Hippocampal formation (tissue), 2 donors: Measurements from ENCODE around the gene COL25A1.
"Not testable (repeated sequence)": the region's sequence is repeated elsewhere in the genome, so short reads cannot be mapped to it uniquely, and the experiment has no call there.

ENCODE experiments used
- DNase-seq, 2 donors: peaks; one replicate each; lab custom pipeline; 2025; lab: John Stamatoyannopoulos, UW

Gene COL25A1

GRCh38 chr4:108963910-108964309 is 338.5 kb downstream of the COL25A1 start:
- DNase-seq = no peak

GRCh38 chr4:108959491-108959890 is 343.0 kb downstream of the COL25A1 start:
- no peak for DNase-seq

GRCh38 chr4:108954880-108955279 is 347.6 kb downstream of the COL25A1 start:
- DNase-seq = no peak

GRCh38 chr4:108953941-108954340 is 348.5 kb downstream of the COL25A1 start:
- DNase-seq = no peak

- DNase-seq = no peak
Observed at GRCh38 chr4:108950158-108950915, 352.1 kb downstream of the COL25A1 start.

GRCh38 chr4:108947526-108947925 is 354.9 kb downstream of the COL25A1 start:
- DNase-seq = no peak

- no peak for DNase-seq
Observed at GRCh38 chr4:108946237-108946636, 356.2 kb downstream of the COL25A1 start.

GRCh38 chr4:108943976-108944591 is 358.4 kb downstream of the COL25A1 start:
- DNase-seq = no peak

GRCh38 chr4:108943371-108943770 is 359.1 kb downstream of the COL25A1 start:
- DNase-seq = no peak

GRCh38 chr4:108941904-108942430 is 360.5 kb downstream of the COL25A1 start:
- DNase-seq = no peak

GRCh38 chr4:108940634-108941033 is 361.8 kb downstream of the COL25A1 start:
- no peak for DNase-seq

GRCh38 chr4:108940149-108940548 is 362.3 kb downstream of the COL25A1 start:
- no peak for DNase-seq

GRCh38 chr4:108937066-108937465 is 365.4 kb downstream of the COL25A1 start:
- no peak for DNase-seq

GRCh38 chr4:108933925-108934324 is 368.5 kb downstream of the COL25A1 start:
- DNase-seq = not testable (repeated sequence)

- DNase-seq = no peak
Observed at GRCh38 chr4:108933046-108933445, 369.4 kb downstream of the COL25A1 start.

- no peak for DNase-seq
Observed at GRCh38 chr4:108931926-108932325, 370.5 kb downstream of the COL25A1 start.

- DNase-seq = no peak
Observed at GRCh38 chr4:108930186-108930585, 372.3 kb downstream of the COL25A1 start.

- DNase-seq = no peak
Observed at GRCh38 chr4:108926781-108927180, 375.7 kb downstream of the COL25A1 start.

- DNase-seq = no peak
Observed at GRCh38 chr4:108926061-108926460, 376.4 kb downstream of the COL25A1 start.

- no peak for DNase-seq
Observed at GRCh38 chr4:108922191-108922590, 380.3 kb downstream of the COL25A1 start.

- DNase-seq = no peak
Observed at GRCh38 chr4:108920395-108921087, 381.9 kb downstream of the COL25A1 start.

GRCh38 chr4:108919226-108919893 is 383.1 kb downstream of the COL25A1 start:
- DNase-seq = no peak
